T-helper 22 cell (primary cell): ENCODE data around the gene UBE3A.

Source experiments
- DNase-seq: peaks from one replicate; pipeline ENCODE4 v3.0.0-alpha.2; 2020; ENCODE audit warnings: low read depth

The UBE3A gene

DNA sequence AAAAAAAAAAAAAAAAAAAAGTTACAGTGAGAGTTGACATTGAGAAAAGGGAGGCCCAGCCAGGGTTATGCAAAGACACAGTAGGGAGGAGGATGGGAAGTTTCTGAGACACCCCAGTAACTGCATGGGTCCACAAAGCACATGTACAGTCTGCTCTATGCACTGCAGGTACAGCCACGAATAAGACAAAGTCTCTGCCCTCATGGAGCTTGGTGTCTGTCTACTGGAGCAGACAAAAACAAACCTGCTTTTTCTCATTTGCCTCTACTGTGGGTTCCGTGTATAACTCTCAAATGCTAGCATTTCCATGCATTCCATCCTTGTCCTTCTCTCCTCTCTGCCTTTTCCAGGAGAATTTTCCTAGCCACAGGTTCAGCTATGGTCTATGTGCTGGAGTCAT is 107.4 kb downstream of the UBE3A start:
- DNase-seq, result no peak

GRCh38 chr15:25329696-25330095 is 109.1 kb downstream of the UBE3A start:
- DNase-seq, result no peak

DNA sequence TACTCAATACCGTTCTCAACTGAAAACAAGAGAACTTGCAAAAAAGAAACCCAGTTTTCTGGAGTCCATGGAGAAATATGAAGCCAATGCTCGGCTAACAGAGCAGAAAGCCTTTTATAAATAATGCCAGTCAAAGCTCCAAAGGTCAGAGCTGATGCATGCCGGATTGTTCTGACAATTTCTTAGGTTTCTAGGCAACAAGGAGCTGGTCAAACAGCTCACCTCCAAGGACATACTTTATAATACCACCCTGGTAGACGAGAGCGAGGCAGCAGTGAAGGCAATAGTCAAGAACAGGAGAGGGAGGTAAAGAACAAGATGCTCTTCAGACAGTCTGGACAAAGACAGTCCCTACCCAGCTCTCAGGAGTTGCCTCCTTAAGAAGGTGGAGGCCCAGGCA is 111.1 kb downstream of the UBE3A start:
- no peak for DNase-seq

- no peak for DNase-seq
These were observed 113.6 kb downstream of the UBE3A start for GRCh38 chr15:25325187-25325586.

GRCh38 chr15:25323420-25323819 is 115.4 kb downstream of the UBE3A start:
- DNase-seq, result no peak

GRCh38 chr15:25287823-25288222 is 151.0 kb downstream of the UBE3A start:
- no peak for DNase-seq
